BE2C (cell line): Measurements from ENCODE around the gene PSME3IP1.
"Not testable (repeated sequence)": the region's sequence is repeated elsewhere in the genome, so short reads cannot be mapped to it uniquely, and the experiment has no call there.

Experiments used
- DNase-seq: peaks from one replicate; pipeline ENCODE4 v3.0.0-alpha.2; 2020
- H3K27me3 ChIP-seq: fragments of 250-450 bp; sonication (Bioruptor Pico); 2 replicates; pipeline ENCODE4 v1.5.1; 2020; ENCODE audit warnings: mild to moderate bottlenecking
- H3K36me3 ChIP-seq: fragments of 250-450 bp; sonication (Bioruptor Pico); 2 replicates; pipeline ENCODE4 v1.5.1; 2020; ENCODE audit warnings: mild to moderate bottlenecking
- H3K4me1 ChIP-seq: fragments of 250-450 bp; sonication (Bioruptor Pico); 2 replicates; pipeline ENCODE4 v1.5.1; 2020
- H3K4me3 ChIP-seq: 2 replicates; pipeline ENCODE4 v1.5.1; 2011; ENCODE audit warnings: low read depth, low read length
- H3K9me3 ChIP-seq: fragments of 250-450 bp; sonication (Bioruptor Pico); 2 replicates; pipeline ENCODE4 v1.5.1; 2020
- TF ChIP-seq, protein P1 (sequence below): IDR thresholded peaks from 2 replicates; pipeline ENCODE4 v1.5.1; 2012; ENCODE audit warnings: mild to moderate bottlenecking, low read depth, low read length

PSME3IP1 gene

DNA sequence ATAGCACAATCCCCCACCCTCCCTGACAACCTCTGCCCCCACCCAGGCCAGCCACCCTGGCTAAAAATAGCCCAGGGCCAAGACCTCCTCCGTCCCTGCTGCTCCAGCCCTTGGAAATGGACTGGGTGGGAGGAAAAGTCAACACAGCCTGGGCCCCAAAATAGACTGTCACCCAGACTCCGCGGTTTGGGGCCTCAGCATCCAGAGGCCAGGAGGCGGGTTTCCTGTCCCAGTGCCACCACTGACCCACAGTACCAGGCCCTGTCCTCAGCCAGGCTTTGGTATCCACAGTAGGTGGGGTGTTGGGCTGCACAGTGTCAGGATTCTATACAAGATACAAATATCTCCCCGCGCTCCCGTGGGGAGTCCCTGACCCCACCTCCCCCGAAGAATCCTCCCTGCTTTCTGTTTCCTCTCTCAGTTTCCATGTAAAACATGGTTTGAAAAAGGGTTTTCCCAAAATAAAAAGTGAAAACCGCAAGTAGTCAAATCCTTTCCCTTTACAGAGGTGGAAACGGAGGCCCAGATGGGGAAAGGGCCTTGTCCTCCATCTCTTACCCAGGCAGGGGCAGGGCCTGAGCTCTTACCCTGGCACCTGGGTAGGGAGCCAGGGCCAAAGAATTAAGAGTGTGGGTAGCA lies 73.3 kb downstream of the PSME3IP1 start:
- Histone ChIP-seq H3K27me3 (no peaks in the 10 kb centered on the region), H3K4me1 (0 out of 2 replicates have a peak, but pooled peaks cover 2% of the 10 kb centered on the region), H3K36me3 (no peaks in the 10 kb centered on the region), H3K4me3 (no peak overlapping the region), H3K9me3 (no peaks in the 10 kb centered on the region)
- no peak for DNase-seq
- TF ChIP-seq, protein P1, sequence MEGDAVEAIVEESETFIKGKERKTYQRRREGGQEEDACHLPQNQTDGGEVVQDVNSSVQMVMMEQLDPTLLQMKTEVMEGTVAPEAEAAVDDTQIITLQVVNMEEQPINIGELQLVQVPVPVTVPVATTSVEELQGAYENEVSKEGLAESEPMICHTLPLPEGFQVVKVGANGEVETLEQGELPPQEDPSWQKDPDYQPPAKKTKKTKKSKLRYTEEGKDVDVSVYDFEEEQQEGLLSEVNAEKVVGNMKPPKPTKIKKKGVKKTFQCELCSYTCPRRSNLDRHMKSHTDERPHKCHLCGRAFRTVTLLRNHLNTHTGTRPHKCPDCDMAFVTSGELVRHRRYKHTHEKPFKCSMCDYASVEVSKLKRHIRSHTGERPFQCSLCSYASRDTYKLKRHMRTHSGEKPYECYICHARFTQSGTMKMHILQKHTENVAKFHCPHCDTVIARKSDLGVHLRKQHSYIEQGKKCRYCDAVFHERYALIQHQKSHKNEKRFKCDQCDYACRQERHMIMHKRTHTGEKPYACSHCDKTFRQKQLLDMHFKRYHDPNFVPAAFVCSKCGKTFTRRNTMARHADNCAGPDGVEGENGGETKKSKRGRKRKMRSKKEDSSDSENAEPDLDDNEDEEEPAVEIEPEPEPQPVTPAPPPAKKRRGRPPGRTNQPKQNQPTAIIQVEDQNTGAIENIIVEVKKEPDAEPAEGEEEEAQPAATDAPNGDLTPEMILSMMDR: no peak

DNA sequence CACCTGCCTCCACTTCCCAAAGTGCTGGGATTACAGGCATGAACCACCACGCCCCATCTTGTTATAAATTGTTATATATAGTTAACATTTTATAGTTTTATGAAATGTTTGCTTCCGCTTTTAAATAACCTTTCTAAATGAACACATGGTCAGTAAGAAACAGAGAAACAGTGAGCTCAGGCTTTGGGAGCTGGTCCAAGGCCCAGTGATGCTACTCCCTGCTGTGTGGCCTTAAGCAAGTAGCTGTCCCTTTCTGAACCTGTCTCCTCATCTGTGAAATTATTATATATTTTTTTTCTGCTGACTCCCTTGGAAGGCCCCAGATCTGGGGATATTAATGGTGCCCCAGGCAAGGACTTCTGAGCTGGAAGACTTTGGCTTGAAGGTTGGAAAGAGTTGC lies 74.4 kb downstream of the PSME3IP1 start:
- 0 out of 2 replicates have a peak, but pooled peaks cover 2% of the 10 kb centered on the region for H3K4me1 ChIP-seq
- no peaks in the 10 kb centered on the region for H3K27me3 ChIP-seq
- no peaks in the 10 kb centered on the region for H3K9me3 ChIP-seq
- H3K4me3 ChIP-seq: no peak overlapping the region
- H3K36me3 ChIP-seq: no peaks in the 10 kb centered on the region
- no peak for DNase-seq
- TF ChIP-seq, protein P1: no peak

DNA sequence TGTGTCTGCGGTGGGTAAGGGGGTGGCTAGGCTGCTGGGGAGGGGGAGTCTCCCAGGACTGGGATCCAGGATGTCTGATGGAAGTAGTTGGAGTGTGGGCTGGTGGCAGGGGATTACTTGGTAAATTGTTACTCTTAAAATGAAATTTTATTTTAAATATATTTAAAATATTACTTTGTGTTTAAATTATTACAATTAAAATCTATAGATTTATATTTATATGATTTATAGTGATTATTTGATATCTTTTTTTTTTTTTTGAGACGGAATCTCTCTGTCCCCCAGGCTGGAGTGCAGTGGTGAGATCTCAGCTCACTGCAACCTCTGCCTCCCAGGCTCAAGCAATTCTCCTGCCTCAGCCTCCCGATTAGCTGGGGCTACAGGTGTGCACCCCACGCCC lies 74.9 kb downstream of the PSME3IP1 start:
- H3K9me3 ChIP-seq: no peaks in the 10 kb centered on the region
- no peaks in the 10 kb centered on the region for H3K27me3 ChIP-seq
- TF ChIP-seq, protein P1: no peak
- 0 out of 2 replicates have a peak, but pooled peaks cover 2% of the 10 kb centered on the region for H3K4me1 ChIP-seq
- H3K36me3 ChIP-seq: no peaks in the 10 kb centered on the region
- no peak overlapping the region for H3K4me3 ChIP-seq
- DNase-seq: no peak

DNA sequence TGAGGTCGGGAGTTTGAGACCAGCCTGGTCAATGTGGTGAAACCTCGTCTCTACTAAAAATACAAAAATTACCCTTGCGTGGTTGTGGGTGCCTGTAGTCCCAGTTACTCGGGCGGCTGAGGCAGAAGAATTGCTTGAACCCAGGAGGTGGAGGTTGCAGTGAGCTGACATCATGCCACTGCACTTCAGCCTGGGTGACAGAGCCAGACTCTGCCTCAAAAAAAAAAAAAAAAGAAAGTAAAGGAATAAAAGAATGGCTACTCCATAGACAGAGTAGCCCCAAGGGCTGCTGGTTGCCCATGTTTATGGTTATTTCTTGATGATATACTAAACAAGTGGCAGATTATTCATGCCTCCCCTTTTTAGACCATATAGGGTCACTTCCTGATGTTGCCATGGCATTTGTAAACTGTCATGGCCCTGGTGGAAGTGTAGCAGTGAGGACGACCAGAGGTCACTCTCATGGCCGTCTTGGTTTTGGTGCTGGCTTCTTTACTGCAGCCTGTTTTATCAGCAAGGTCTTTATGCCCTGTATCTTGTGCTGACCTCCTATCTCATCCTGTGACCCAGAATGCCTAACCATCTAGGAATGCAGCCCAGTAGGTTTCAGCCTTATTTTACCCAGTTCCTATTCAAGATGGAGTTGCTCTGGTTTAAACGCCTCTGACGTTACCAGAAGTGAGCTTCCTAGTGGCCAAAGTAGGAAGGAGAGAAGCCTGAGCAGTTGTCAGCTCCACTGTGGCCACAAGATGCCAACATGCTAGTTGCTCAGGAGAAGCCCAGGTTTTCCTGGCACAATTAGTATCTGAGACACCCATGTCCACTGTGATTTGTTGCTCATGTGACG lies 76.4 kb downstream of the PSME3IP1 start:
- not testable (repeated sequence) for H3K4me1 ChIP-seq, H3K9me3 ChIP-seq, H3K27me3 ChIP-seq, H3K4me3 ChIP-seq, DNase-seq, H3K36me3 ChIP-seq

DNA sequence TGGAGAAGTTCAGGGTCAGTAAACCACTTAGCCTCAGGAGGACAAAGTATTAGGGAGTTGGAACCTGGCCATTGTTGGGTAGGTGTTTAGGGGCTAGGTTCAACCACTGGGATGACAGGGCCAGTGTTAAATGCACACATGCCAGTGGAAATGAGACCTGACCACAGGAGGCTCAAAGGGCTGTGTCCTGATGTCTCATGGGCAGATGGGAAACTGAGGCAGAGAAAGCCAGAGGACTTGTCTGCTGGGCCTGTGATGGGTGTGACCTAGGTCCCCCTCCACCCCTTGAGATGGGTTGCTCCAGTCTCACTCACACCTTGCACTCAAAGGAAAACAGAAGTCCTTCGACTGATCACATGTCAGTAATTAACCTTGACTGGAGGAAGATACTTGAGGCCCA lies 77.4 kb downstream of the PSME3IP1 start:
- Histone ChIP-seq H3K27me3 (no peaks in the 10 kb centered on the region), H3K9me3 (no peaks in the 10 kb centered on the region), H3K4me3 (no peak overlapping the region), H3K4me1 (0 out of 2 replicates have a peak, but pooled peaks cover 2% of the 10 kb centered on the region), H3K36me3 (no peaks in the 10 kb centered on the region)
- TF ChIP-seq, protein P1: no peak
- no peak for DNase-seq

DNA sequence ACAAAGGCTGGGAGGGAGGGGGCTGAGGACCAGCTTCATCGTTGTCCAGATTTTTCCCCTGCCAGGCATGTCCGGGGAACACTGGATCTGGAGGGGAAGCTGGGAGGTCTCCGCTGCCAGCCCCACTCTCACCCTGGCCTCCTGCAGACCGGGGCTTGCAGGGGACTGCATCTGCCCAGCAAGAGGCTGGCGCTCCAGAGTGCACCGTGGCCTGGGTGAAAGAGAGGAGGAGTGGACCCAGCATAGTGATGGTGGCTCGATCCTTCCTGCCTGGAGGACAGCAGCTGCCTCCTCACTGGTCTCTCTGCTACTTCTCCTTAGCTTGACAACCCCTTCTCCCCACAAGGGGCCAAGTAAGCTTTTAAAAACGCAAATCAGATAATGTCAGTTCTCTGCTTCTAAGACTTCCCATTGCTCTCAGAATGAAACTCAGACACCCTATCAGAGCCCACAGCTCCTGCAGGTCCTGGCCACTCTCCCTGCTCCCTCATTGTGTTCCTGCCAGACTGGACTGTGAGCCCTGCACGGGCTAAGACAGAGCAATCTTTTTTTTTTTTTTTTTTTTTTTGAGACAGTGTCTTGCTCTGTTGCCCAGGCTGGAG lies 78.4 kb downstream of the PSME3IP1 start:
- 0 out of 2 replicates have a peak, but pooled peaks cover 2% of the 10 kb centered on the region for H3K4me1 ChIP-seq
- no peaks in the 10 kb centered on the region for H3K27me3 ChIP-seq
- DNase-seq: no peak
- H3K4me3 ChIP-seq: no peak overlapping the region
- TF ChIP-seq, protein P1: no peak
- H3K9me3 ChIP-seq: no peaks in the 10 kb centered on the region
- no peaks in the 10 kb centered on the region for H3K36me3 ChIP-seq
